Measurements from ENCODE around the gene PDE2A.

PDE2A gene

DNA sequence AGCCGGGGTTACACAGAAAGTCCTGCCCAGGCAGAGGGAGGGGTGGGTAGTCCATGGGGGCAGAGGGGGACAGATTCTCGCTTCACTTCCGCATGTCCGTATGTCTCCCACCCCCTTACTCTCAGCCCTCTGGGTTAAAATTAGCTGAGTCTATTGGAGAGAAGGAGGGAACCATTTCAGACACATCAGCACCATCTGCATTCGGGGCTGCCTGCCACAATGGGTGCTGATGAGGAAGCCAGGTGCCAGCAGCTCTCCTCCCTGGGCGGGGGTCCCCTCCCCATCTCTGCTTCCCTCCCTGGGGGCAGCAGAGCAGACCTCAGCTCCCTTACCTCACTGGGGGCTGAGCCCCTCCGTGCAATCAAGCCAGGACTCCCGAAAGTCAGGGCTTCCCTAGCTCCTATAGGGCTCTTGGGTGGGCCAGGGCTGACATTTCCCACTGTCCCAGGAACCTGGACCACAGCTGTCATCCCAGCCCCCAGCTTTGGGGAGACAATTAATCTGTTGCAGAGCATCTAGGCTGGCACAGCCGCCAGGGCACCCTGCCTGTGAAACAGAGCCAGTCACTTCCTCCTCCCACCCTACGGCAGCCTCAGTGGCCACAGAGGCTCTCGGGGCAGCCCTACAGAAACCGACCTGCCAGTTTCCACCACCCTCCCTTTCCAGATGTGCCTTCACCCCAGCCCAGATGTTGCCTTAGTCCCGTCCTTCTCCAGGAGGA lies 67.3 kb downstream of the PDE2A start:
- no peak for TF ChIP-seq RARB (CRISPR knock-in tag; IDR thresholded peaks at IDR 0.05)
- TF ChIP-seq ARNTL (CRISPR knock-in tag; IDR thresholded peaks at IDR 0.05; ENCODE audit: borderline replicate concordance, low read depth), result no peak
- TF ChIP-seq, protein P1, sequence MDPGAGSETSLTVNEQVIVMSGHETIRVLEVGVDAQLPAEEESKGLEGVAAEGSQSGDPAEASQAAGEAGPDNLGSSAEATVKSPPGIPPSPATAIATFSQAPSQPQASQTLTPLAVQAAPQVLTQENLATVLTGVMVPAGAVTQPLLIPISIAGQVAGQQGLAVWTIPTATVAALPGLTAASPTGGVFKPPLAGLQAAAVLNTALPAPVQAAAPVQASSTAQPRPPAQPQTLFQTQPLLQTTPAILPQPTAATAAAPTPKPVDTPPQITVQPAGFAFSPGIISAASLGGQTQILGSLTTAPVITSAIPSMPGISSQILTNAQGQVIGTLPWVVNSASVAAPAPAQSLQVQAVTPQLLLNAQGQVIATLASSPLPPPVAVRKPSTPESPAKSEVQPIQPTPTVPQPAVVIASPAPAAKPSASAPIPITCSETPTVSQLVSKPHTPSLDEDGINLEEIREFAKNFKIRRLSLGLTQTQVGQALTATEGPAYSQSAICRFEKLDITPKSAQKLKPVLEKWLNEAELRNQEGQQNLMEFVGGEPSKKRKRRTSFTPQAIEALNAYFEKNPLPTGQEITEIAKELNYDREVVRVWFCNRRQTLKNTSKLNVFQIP (CRISPR knock-in tag; IDR thresholded peaks at IDR 0.05; ENCODE audit: borderline replicate concordance, low read depth), result no peak
- no peak for TF ChIP-seq ZFP3 (CRISPR knock-in tag; IDR thresholded peaks at IDR 0.05)
- TF ChIP-seq TCF4 (CRISPR knock-in tag; IDR thresholded peaks at IDR 0.05; ENCODE audit: borderline replicate concordance), result no peak
- TF ChIP-seq, protein P2, sequence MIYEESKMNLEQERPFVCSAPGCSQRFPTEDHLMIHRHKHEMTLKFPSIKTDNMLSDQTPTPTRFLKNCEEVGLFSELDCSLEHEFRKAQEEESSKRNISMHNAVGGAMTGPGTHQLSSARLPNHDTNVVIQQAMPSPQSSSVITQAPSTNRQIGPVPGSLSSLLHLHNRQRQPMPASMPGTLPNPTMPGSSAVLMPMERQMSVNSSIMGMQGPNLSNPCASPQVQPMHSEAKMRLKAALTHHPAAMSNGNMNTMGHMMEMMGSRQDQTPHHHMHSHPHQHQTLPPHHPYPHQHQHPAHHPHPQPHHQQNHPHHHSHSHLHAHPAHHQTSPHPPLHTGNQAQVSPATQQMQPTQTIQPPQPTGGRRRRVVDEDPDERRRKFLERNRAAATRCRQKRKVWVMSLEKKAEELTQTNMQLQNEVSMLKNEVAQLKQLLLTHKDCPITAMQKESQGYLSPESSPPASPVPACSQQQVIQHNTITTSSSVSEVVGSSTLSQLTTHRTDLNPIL (CRISPR knock-in tag; IDR thresholded peaks at IDR 0.05; ENCODE audit: low read depth), result no peak
- TF ChIP-seq CSDC2 (CRISPR knock-in tag; IDR thresholded peaks at IDR 0.05), result no peak
- no peak for TF ChIP-seq OSR1 (CRISPR knock-in tag; IDR thresholded peaks at IDR 0.05)
- TF ChIP-seq SNAI2 (CRISPR knock-in tag; IDR thresholded peaks at IDR 0.05), result no peak
- no peak for TF ChIP-seq ISL1 (CRISPR knock-in tag; IDR thresholded peaks at IDR 0.05)
- TF ChIP-seq, protein P3, sequence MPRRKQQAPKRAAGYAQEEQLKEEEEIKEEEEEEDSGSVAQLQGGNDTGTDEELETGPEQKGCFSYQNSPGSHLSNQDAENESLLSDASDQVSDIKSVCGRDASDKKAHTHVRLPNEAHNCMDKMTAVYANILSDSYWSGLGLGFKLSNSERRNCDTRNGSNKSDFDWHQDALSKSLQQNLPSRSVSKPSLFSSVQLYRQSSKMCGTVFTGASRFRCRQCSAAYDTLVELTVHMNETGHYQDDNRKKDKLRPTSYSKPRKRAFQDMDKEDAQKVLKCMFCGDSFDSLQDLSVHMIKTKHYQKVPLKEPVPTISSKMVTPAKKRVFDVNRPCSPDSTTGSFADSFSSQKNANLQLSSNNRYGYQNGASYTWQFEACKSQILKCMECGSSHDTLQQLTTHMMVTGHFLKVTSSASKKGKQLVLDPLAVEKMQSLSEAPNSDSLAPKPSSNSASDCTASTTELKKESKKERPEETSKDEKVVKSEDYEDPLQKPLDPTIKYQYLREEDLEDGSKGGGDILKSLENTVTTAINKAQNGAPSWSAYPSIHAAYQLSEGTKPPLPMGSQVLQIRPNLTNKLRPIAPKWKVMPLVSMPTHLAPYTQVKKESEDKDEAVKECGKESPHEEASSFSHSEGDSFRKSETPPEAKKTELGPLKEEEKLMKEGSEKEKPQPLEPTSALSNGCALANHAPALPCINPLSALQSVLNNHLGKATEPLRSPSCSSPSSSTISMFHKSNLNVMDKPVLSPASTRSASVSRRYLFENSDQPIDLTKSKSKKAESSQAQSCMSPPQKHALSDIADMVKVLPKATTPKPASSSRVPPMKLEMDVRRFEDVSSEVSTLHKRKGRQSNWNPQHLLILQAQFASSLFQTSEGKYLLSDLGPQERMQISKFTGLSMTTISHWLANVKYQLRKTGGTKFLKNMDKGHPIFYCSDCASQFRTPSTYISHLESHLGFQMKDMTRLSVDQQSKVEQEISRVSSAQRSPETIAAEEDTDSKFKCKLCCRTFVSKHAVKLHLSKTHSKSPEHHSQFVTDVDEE (CRISPR knock-in tag; IDR thresholded peaks at IDR 0.05), result no peak
- ATAC-seq, result no peak

DNA sequence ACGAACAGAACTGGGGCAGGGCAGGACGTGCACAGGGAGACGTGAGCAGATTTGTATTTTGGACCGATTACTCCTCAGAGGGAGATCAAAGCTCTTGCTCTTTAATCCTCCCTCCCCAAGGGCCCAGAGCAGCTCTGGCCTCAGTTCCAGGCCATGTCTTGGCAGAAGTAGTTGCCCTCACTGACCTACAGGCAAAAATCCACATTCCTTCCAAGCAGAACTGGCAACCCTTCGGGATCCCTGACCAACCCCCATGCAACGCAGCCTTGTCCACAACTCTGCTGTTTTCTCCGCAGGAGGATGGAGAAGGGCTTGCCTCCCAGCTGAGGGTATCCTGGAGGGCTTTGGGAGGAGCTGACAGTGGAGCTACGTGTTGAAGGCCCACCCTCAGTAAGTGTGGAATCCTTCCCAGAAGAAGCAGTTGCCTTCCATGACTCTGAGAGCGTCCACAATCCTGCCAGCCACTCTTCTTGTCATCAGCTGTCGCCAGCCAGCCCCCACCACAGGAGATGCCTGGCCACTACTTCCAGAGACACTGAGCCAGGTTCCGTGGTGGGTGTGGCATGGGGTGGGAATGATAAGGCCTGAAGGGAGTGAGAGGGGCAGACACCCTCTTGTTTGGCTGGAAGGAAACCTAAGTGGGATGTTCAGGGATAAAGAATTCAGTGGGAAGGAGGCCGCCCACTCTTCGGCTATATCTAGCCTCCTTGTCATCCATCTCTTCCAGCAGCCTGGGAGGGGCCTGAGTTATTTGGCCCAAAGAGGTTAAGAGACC lies 68.1 kb downstream of the PDE2A start:
- no peak for TF ChIP-seq OSR1 (CRISPR knock-in tag; IDR thresholded peaks at IDR 0.05)
- TF ChIP-seq ZNF70 (CRISPR knock-in tag; IDR thresholded peaks at IDR 0.05), result no peak
- no peak for TF ChIP-seq ZC3H10 (CRISPR knock-in tag; IDR thresholded peaks at IDR 0.05)
- TF ChIP-seq TCF4 (CRISPR knock-in tag; IDR thresholded peaks at IDR 0.05; ENCODE audit: borderline replicate concordance), result no peak
- TF ChIP-seq, protein P2 (CRISPR knock-in tag; IDR thresholded peaks at IDR 0.05; ENCODE audit: low read depth), result no peak
- no peak for TF ChIP-seq SNAI2 (CRISPR knock-in tag; IDR thresholded peaks at IDR 0.05)
- TF ChIP-seq, protein P4, sequence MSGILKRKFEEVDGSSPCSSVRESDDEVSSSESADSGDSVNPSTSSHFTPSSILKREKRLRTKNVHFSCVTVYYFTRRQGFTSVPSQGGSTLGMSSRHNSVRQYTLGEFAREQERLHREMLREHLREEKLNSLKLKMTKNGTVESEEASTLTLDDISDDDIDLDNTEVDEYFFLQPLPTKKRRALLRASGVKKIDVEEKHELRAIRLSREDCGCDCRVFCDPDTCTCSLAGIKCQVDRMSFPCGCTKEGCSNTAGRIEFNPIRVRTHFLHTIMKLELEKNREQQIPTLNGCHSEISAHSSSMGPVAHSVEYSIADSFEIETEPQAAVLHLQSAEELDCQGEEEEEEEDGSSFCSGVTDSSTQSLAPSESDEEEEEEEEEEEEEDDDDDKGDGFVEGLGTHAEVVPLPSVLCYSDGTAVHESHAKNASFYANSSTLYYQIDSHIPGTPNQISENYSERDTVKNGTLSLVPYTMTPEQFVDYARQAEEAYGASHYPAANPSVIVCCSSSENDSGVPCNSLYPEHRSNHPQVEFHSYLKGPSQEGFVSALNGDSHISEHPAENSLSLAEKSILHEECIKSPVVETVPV (CRISPR knock-in tag; IDR thresholded peaks at IDR 0.05), result no peak
- no peak for TF ChIP-seq ISL1 (CRISPR knock-in tag; IDR thresholded peaks at IDR 0.05)
- TF ChIP-seq BACH2 (CRISPR knock-in tag; IDR thresholded peaks at IDR 0.05; ENCODE audit: borderline replicate concordance), result no peak
- TF ChIP-seq ESRRG (CRISPR knock-in tag; IDR thresholded peaks at IDR 0.05), result no peak
- no peak for TF ChIP-seq ARNTL (CRISPR knock-in tag; IDR thresholded peaks at IDR 0.05; ENCODE audit: borderline replicate concordance, low read depth)
- TF ChIP-seq PPARA (CRISPR knock-in tag; IDR thresholded peaks at IDR 0.05; ENCODE audit: borderline replicate concordance), result no peak
- no peak for ATAC-seq

DNA sequence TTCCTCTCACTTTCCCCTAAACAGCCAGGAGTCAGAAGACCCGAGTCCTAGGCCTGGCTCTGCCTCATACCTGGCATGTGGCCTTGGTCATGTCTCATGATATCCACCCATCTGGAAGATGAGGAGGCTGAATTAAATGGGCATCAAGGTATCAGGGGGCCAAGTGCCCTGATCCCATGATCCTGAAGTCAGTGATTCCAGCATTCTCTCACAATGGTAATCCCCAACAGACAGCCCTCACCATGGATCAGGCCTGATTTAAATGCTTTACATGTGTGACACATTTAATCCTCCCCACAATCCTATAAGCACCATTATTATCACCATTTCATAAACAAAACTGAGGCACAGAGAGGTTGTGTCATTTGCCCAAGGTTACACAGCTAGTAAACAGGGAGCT lies 70.0 kb downstream of the PDE2A start:
- no peak for ATAC-seq
- TF ChIP-seq ARNTL (CRISPR knock-in tag; IDR thresholded peaks at IDR 0.05; ENCODE audit: borderline replicate concordance, low read depth) (no peak), CSDC2 (CRISPR knock-in tag; IDR thresholded peaks at IDR 0.05) (no peak), ZNF70 (CRISPR knock-in tag; IDR thresholded peaks at IDR 0.05) (no peak), RARB (CRISPR knock-in tag; IDR thresholded peaks at IDR 0.05) (no peak), ZNF565 (CRISPR knock-in tag; conservative IDR thresholded peaks at IDR 0.05; ENCODE audit: low read depth) (no peak), PPARA (CRISPR knock-in tag; IDR thresholded peaks at IDR 0.05; ENCODE audit: borderline replicate concordance) (no peak), OSR1 (CRISPR knock-in tag; IDR thresholded peaks at IDR 0.05) (no peak), ESRRG (CRISPR knock-in tag; IDR thresholded peaks at IDR 0.05) (no peak), BACH2 (CRISPR knock-in tag; IDR thresholded peaks at IDR 0.05; ENCODE audit: borderline replicate concordance) (no peak)
- TF ChIP-seq, protein P4 (CRISPR knock-in tag; IDR thresholded peaks at IDR 0.05), result no peak
- TF ChIP-seq, protein P3 (CRISPR knock-in tag; IDR thresholded peaks at IDR 0.05), result no peak

All from SK-N-SH treated with all-trans-retinoic acid at 6 μM for 48 hours (cell line).